BJ (cell line): ENCODE measurements around the gene ARHGAP40. TPM values are rescaled to one million over a fixed set of nuclear protein-coding genes. Genes with fewer than 3 reads are reported as not detected.

ENCODE experiments used
- polyA plus RNA-seq: library from polyadenylated mRNA; depleted of rRNA; stranded (reverse); fragments of >200 nt; gene quantifications from 2 replicates; pipeline ENCODE4 v1.2.3, GENCODE V29; 2011; rRNA removed

The ARHGAP40 gene
- polyA plus RNA-seq, 1 experiment: not detected

Other genes with a start within 250 kb of the ARHGAP40 start
- gene SNHG17, start 166.5 kb upstream of the ARHGAP40 start, polyA plus RNA-seq: 27.9 and 41.4 TPM in 2 replicates
- 14.8 and 24.3 TPM in 2 replicates for gene RALGAPB, start 129.0 kb upstream of the ARHGAP40 start, polyA plus RNA-seq
- not detected in 2 replicates for gene ADIG, start 20.6 kb upstream of the ARHGAP40 start, polyA plus RNA-seq
- not detected in 2 replicates for gene SLC32A1, start 122.7 kb downstream of the ARHGAP40 start, polyA plus RNA-seq
- 4.0 and 5.4 TPM in 2 replicates for gene ACTR5, start 146.7 kb downstream of the ARHGAP40 start, polyA plus RNA-seq
- not detected in 2 replicates for gene PPP1R16B, start 203.9 kb downstream of the ARHGAP40 start, polyA plus RNA-seq